HepG2 (cell line): ENCODE data around the gene SEC14L1. TPM values are rescaled to one million over a fixed set of nuclear protein-coding genes. Genes with fewer than 3 reads are reported as not detected.

Experiments used
- ATAC-seq: fragments of 200-7000 bp; cut with Tn5 transposase; 3 replicates; pipeline ENCODE4 v1.9.1; 2020; ENCODE audit warnings: mild to moderate bottlenecking, moderate library complexity
- BruUV-seq: library from RNA; stranded (reverse); fragments of 400-500 nt; replicated peaks from 2 replicates; lab custom pipeline; 2021; lab: Mats Ljungman, UMichigan
- CTCF ChIA-PET: fragments of 300-600 bp; formaldehyde crosslinking; extraction: SDS; loops from one replicate; lab custom pipeline; 2021; ENCODE audit warnings: low total read pairs, inconsistent platforms, low intra/inter-chr PET ratio; lab: Yijun Ruan, JAX
- POLR2A ChIA-PET: fragments of 350-600 bp; sonication (Branson Sonifier 250); formaldehyde crosslinking; loops from one replicate; lab custom pipeline; 2020; ENCODE audit warnings: antibody characterized with exemption, inconsistent platforms; lab: Yijun Ruan, JAX
- DNase-seq: peaks from one replicate; pipeline ENCODE4 v3.0.0-alpha.2; 2015; ENCODE audit warnings: low spot score
- FAIRE-seq: peaks from 3 replicates; lab custom pipeline; 2011; peaks lifted over from hg19 to GRCh38; lab: Jason Lieb, UNC
- H2AFZ ChIP-seq: one replicate; pipeline ENCODE4 v1.6.1; 2011; ENCODE audit warnings: low read length, inconsistent platforms
- H3K27ac ChIP-seq: fragments of 300-600 bp; 3 replicates; pipeline ENCODE4 v1.8.0; 2011; ENCODE audit warnings: mixed run types, mild to moderate bottlenecking, mixed read lengths, low read length, inconsistent platforms; ENCODE audit not compliant: insufficient read depth; ENCODE audit errors: extremely low read length
- H3K27me3 ChIP-seq, 2 experiments: fragments of 200-600 bp in 1 of 2; 2 replicates in 1 of 2; 3 replicates in 1 of 2; pipeline versions ENCODE4 v1.6.0 to v1.8.0; 2011; ENCODE audit warnings: low read length in 2 of 2, mild to moderate bottlenecking in 2 of 2, moderate library complexity in 2 of 2, inconsistent platforms in 1 of 2; ENCODE audit not compliant: insufficient read depth in 2 of 2, control insufficient read depth in 1 of 2
- H3K36me3 ChIP-seq, 2 experiments: fragments of 200-600 bp in 1 of 2; replicated peaks in 1 of 2; 2 replicates in 1 of 2; 3 replicates in 1 of 2; pipeline versions ENCODE4 v1.5.1 to v1.8.0; 2011; ENCODE audit warnings: low read length in 2 of 2, inconsistent platforms in 1 of 2; ENCODE audit not compliant: insufficient read depth in 2 of 2, control insufficient read depth in 1 of 2
- H3K4me1 ChIP-seq: 2 replicates; pipeline ENCODE4 v1.5.1; 2012; ENCODE audit warnings: low read length, inconsistent platforms; ENCODE audit not compliant: insufficient read depth
- H3K4me2 ChIP-seq: 2 replicates; pipeline ENCODE4 v1.6.0; 2011; ENCODE audit warnings: low read depth, low read length, inconsistent platforms
- H3K4me3 ChIP-seq, 3 experiments: fragments of 200-600 bp in 1 of 3; sonication (generic), shearing (Covaris generic) in 1 of 3; replicated peaks in 1 of 3; 2 replicates each; pipeline ENCODE4 v1.5.1; 2011 to 2016; ENCODE audit warnings: low read length in 3 of 3, inconsistent platforms in 2 of 3, low read depth in 2 of 3, mild to moderate bottlenecking in 2 of 3, control low read depth in 1 of 3, mixed read lengths in 1 of 3; ENCODE audit not compliant: insufficient read depth in 1 of 3
- H3K79me2 ChIP-seq: one replicate; pipeline ENCODE4 v1.6.1; 2011; ENCODE audit warnings: low read length, inconsistent platforms; ENCODE audit not compliant: insufficient read depth
- H3K9ac ChIP-seq: 2 replicates; pipeline ENCODE4 v1.6.0; 2011; ENCODE audit warnings: mild to moderate bottlenecking, low read depth, low read length, inconsistent platforms; ENCODE audit not compliant: insufficient read depth
- H3K9me3 ChIP-seq: 2 replicates; pipeline ENCODE4 v1.5.1; 2012; ENCODE audit warnings: mild to moderate bottlenecking, low read length
- H4K20me1 ChIP-seq: 2 replicates; pipeline ENCODE4 v1.6.0; 2011; ENCODE audit warnings: inconsistent platforms, mild to moderate bottlenecking, low read length, moderate library complexity; ENCODE audit not compliant: insufficient read depth
- DZIP1 ChIP-seq: sonication (generic); formaldehyde crosslinking; IDR thresholded peaks from 2 replicates; pipeline ENCODE4 v1.5.0; 2020; ENCODE audit warnings: mild to moderate bottlenecking, missing genetic modification reagents
- FOSL2 ChIP-seq: sonication (generic); formaldehyde crosslinking; IDR thresholded peaks from 2 replicates; pipeline ENCODE4 v1.4.0; 2020; ENCODE audit warnings: missing genetic modification reagents
- MEIS1 ChIP-seq: sonication (generic); formaldehyde crosslinking; IDR thresholded peaks from 2 replicates; pipeline ENCODE4 v1.9.0; 2021; ENCODE audit warnings: mild to moderate bottlenecking, missing genetic modification reagents, moderate library complexity, borderline replicate concordance
- MNT ChIP-seq: fragments of 450-650 bp; IDR thresholded peaks from 2 replicates; pipeline ENCODE4 v1.6.1; 2016
- MTA3 ChIP-seq: sonication (generic); formaldehyde crosslinking; IDR thresholded peaks from 2 replicates; pipeline ENCODE4 v1.4.0; 2020; ENCODE audit warnings: missing genetic modification reagents
- MYC ChIP-seq: sonication (generic); formaldehyde crosslinking; IDR thresholded peaks from 2 replicates; pipeline ENCODE4 v1.9.0; 2021; ENCODE audit warnings: missing genetic modification reagents, borderline replicate concordance
- NRL ChIP-seq: sonication (generic); formaldehyde crosslinking; IDR thresholded peaks from 2 replicates; pipeline ENCODE4 v1.5.0; 2020; ENCODE audit warnings: missing genetic modification reagents, mild to moderate bottlenecking, moderate library complexity, borderline replicate concordance
- SKI ChIP-seq: fragments of 450-650 bp; IDR thresholded peaks from one replicate; pipeline ENCODE4 v1.6.1; 2018; ENCODE audit warnings: mild to moderate bottlenecking; ENCODE audit not compliant: partially characterized antibody
- STAT5B ChIP-seq: sonication (generic); formaldehyde crosslinking; IDR thresholded peaks from 2 replicates; pipeline ENCODE4 v1.4.0; 2020; ENCODE audit warnings: missing genetic modification reagents
- ZNF138 ChIP-seq: sonication (generic); formaldehyde crosslinking; IDR thresholded peaks from 2 replicates; pipeline ENCODE4 v1.5.0; 2020; ENCODE audit warnings: mild to moderate bottlenecking, low read depth, missing genetic modification reagents
- ZNF235 ChIP-seq: sonication (generic); formaldehyde crosslinking; IDR thresholded peaks from 2 replicates; pipeline ENCODE4 v1.8.1; 2023; ENCODE audit warnings: mild to moderate bottlenecking, missing genetic modification reagents, borderline replicate concordance
- ZNF547 ChIP-seq: sonication (generic); formaldehyde crosslinking; IDR thresholded peaks from 2 replicates; pipeline ENCODE4 v1.5.1; 2020; ENCODE audit warnings: mild to moderate bottlenecking, missing genetic modification reagents
- WGBS: methylation state at CpG from one replicate; pipeline ENCODE4 v1.1.6; 2017; ENCODE audit warnings: low lambda C conversion rate; 5-methylcytosine and 5-hydroxymethylcytosine counted together
- in situ Hi-C: cut with HindIII; loops from 2 replicates; pipeline ENCODE4 v1.10.0; 2017; ENCODE audit warnings: low pct_unique_long_range_greater_than_20kb; ENCODE audit not compliant: extremely low pct_ligation_motif_present
- intact Hi-C: fragments of 100-400 bp; cut with micrococcal nuclease; formaldehyde crosslinking; loops from one replicate; pipeline ENCODE4 v1.10.0; 2022; ENCODE audit not compliant: unreplicated experiment
- polyA plus RNA-seq, 8 experiments: library from polyadenylated mRNA; depleted of rRNA in 3 of 8; stranded (reverse) in 7 of 8; unstranded in 1 of 8; fragments of >200 nt; fragmentation: Illumina TruSeq in 4 of 8; extraction: Trizol in 4 of 8; gene quantifications; 2 replicates each; pipeline versions ENCODE4 v1.2.1 to v1.2.3, GENCODE V29; 2011 to 2016; ENCODE audit warnings: low read depth in 4 of 8, missing spikeins in 1 of 8, mixed read lengths in 1 of 8; ENCODE audit not compliant: insufficient read depth in 1 of 8
- total RNA-seq, 5 experiments: library from RNA; depleted of rRNA; stranded (reverse); fragments of >200 nt; fragmentation: Illumina TruSeq; extraction: Trizol; gene quantifications; 2 replicates each; pipeline ENCODE4 v1.2.3, GENCODE V29; 2016; ENCODE audit warnings: low read depth in 1 of 5
- TF ChIP-seq, protein P1 (sequence below): sonication (generic); formaldehyde crosslinking; IDR thresholded peaks from 2 replicates; pipeline ENCODE4 v1.8.1; 2023; ENCODE audit warnings: mild to moderate bottlenecking, missing genetic modification reagents

SEC14L1 gene
- total and polyA plus RNA-seq, 2 of the 13 experiments (the other 11 are each of a cell fraction or from before 2014, with no cell fraction given) = 26.3 to 43.9 TPM

DNA sequence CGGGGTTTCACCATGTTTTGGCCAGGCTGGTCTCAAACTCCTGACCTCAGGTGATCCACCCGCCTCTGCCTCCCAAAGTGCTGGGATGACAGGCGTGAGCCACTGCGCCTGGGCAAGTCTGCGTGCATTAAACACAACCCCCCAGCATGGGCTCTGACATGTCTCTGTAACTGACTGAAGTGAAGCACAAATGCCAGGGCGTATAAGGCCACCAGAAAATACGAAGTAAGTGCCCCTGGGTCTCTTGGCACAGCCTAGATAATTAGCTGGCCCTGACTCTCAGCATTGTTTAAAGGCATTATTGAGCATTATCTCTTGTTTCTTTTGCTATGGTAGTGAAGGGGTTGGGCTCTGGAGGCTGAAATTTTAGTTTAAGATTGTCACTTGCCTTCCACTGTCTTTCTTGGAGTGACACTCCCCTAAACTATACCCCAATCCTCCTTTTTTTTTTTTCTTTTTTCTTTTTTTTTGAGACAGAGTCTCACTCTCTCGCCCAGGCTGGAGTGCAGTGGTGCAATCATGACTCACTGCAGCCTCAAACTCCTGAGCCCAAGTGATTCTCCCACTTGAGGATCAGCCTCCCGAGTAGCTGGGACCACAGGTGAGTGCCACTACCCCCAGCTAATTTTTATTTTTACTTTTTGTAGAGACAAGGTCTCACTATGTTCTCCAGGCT is 8.2 kb upstream of the SEC14L1 start (continued):
- TF ChIP-seq SKI = no peak
- 0 out of 2 replicates have a peak, but pooled peaks have one; percentile 29 for TF ChIP-seq NRL (CRISPR knock-in tag)
- TF ChIP-seq ZNF547 (CRISPR knock-in tag) = no peak
- TF ChIP-seq, all 625 proteins: peak for 3

- no peak for ATAC-seq
- no peaks in the 10 kb centered on the region for H3K36me3 ChIP-seq
- TF ChIP-seq ZNF235 (no peak), ZNF547 (CRISPR knock-in tag) (no peak), STAT5B (CRISPR knock-in tag) (no peak), MYC (no peak), FOSL2 (CRISPR knock-in tag) (no peak), MTA3 (no peak), NRL (CRISPR knock-in tag) (no peak), MNT (no peak), MEIS1 (no peak), ZNF138 (no peak), DZIP1 (no peak)
- TF ChIP-seq, protein P1, sequence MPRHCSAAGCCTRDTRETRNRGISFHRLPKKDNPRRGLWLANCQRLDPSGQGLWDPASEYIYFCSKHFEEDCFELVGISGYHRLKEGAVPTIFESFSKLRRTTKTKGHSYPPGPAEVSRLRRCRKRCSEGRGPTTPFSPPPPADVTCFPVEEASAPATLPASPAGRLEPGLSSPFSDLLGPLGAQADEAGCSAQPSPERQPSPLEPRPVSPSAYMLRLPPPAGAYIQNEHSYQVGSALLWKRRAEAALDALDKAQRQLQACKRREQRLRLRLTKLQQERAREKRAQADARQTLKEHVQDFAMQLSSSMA (CRISPR knock-in tag) = no peak
- BruUV-seq = no TSS peak
- peaks cover 47% of the 10 kb centered on the region for H3K4me1 ChIP-seq
- DNase-seq = no peak
- 97% methylated on average over 7 of the region's 15 CpGs for WGBS
- H2AFZ ChIP-seq = no peak overlapping the region
- ChIA-PET CTCF (no interaction called here), POLR2A (interaction anchor here (0.7 to 2.1 kb wide), 2 partner anchors 8 to 278 kb away, joined by 3 to 15 read pairs; partner anchors contain the start of gene SEC14L1)
- no peak overlapping the region for H3K9ac ChIP-seq
- H4K20me1 ChIP-seq = no peaks in the 10 kb centered on the region
- H3K27me3 ChIP-seq = no peaks in the 10 kb centered on the region
- H3K4me2 ChIP-seq = no peak overlapping the region
- in situ Hi-C loops = no loop called here
- H3K79me2 ChIP-seq = no peaks in the 10 kb centered on the region
- H3K9me3 ChIP-seq = 0 out of 2 replicates have a peak, but pooled peaks cover 6% of the 10 kb centered on the region
- intact Hi-C loops = no loop called here
- no peak overlapping the region for H3K4me3 ChIP-seq
- no peak overlapping the region for H3K27ac ChIP-seq
- FAIRE-seq = no peak
Measured at GRCh38 chr17:77133087-77133638, 7.6 kb upstream of the SEC14L1 start.
